GM21515 (cell line): ENCODE data around the gene FIP1L1.
"Not testable (repeated sequence)": the region's sequence is repeated elsewhere in the genome, so short reads cannot be mapped to it uniquely, and the experiment has no call there.

Source experiments
- ATAC-seq: cut with Tn5 transposase; IDR thresholded peaks from one replicate; pipeline ENCODE4 v1.9.1; 2021; ENCODE audit not compliant: unreplicated experiment

FIP1L1 gene

GRCh38 chr4:53376900-53377299 lies 541 bp upstream of the FIP1L1 start:
- ATAC-seq = no peak

GRCh38 chr4:53378171-53378482 lies 686 bp downstream of the FIP1L1 start:
- ATAC-seq = no peak

GRCh38 chr4:53380221-53380620 lies 2.8 kb downstream of the FIP1L1 start:
- ATAC-seq = no peak

GRCh38 chr4:53409479-53409878 lies 32.0 kb downstream of the FIP1L1 start:
- not testable (repeated sequence) for ATAC-seq

GRCh38 chr4:53419208-53419607 lies 41.8 kb downstream of the FIP1L1 start:
- ATAC-seq = no peak

GRCh38 chr4:53421791-53422190 lies 44.4 kb downstream of the FIP1L1 start:
- no peak for ATAC-seq

GRCh38 chr4:53422367-53422766 lies 44.9 kb downstream of the FIP1L1 start:
- ATAC-seq = no peak

- ATAC-seq = no peak
These were observed 46.8 kb downstream of the FIP1L1 start for GRCh38 chr4:53424280-53424679.

GRCh38 chr4:53427366-53427765 lies 49.9 kb downstream of the FIP1L1 start:
- no peak for ATAC-seq

- no peak for ATAC-seq
These were observed 53.6 kb downstream of the FIP1L1 start for GRCh38 chr4:53431052-53431451.

- peak; percentile 58 for ATAC-seq
These were observed 55.3 kb downstream of the FIP1L1 start for GRCh38 chr4:53432528-53433424.

- ATAC-seq = no peak
These were observed 58.8 kb downstream of the FIP1L1 start for GRCh38 chr4:53436251-53436650.

GRCh38 chr4:53441564-53441963 lies 64.1 kb downstream of the FIP1L1 start:
- no peak for ATAC-seq

- ATAC-seq = no peak
These were observed 67.5 kb downstream of the FIP1L1 start for GRCh38 chr4:53444954-53445353.

- no peak for ATAC-seq
These were observed 73.3 kb downstream of the FIP1L1 start for GRCh38 chr4:53450773-53451172.

- ATAC-seq = no peak
These were observed 75.9 kb downstream of the FIP1L1 start for GRCh38 chr4:53453385-53453784.

GRCh38 chr4:53455766-53456165 lies 78.3 kb downstream of the FIP1L1 start:
- ATAC-seq = no peak

GRCh38 chr4:53456178-53456577 lies 78.7 kb downstream of the FIP1L1 start:
- no peak for ATAC-seq

- no peak for ATAC-seq
These were observed 82.1 kb downstream of the FIP1L1 start for GRCh38 chr4:53459548-53459947.

- no peak for ATAC-seq
These were observed 83.8 kb downstream of the FIP1L1 start for GRCh38 chr4:53461244-53461643.

- ATAC-seq = no peak
These were observed 85.9 kb downstream of the FIP1L1 start for GRCh38 chr4:53463340-53463739.

GRCh38 chr4:53465281-53465680 lies 87.8 kb downstream of the FIP1L1 start:
- ATAC-seq = no peak

GRCh38 chr4:53465891-53466290 lies 88.5 kb downstream of the FIP1L1 start:
- ATAC-seq = no peak
